GM21515 (cell line): ENCODE results near the gene MAP1S.

Source experiments
- ATAC-seq: cut with Tn5 transposase; IDR thresholded peaks from one replicate; pipeline ENCODE4 v1.9.1; 2021; ENCODE audit not compliant: unreplicated experiment

The MAP1S gene, protein sequence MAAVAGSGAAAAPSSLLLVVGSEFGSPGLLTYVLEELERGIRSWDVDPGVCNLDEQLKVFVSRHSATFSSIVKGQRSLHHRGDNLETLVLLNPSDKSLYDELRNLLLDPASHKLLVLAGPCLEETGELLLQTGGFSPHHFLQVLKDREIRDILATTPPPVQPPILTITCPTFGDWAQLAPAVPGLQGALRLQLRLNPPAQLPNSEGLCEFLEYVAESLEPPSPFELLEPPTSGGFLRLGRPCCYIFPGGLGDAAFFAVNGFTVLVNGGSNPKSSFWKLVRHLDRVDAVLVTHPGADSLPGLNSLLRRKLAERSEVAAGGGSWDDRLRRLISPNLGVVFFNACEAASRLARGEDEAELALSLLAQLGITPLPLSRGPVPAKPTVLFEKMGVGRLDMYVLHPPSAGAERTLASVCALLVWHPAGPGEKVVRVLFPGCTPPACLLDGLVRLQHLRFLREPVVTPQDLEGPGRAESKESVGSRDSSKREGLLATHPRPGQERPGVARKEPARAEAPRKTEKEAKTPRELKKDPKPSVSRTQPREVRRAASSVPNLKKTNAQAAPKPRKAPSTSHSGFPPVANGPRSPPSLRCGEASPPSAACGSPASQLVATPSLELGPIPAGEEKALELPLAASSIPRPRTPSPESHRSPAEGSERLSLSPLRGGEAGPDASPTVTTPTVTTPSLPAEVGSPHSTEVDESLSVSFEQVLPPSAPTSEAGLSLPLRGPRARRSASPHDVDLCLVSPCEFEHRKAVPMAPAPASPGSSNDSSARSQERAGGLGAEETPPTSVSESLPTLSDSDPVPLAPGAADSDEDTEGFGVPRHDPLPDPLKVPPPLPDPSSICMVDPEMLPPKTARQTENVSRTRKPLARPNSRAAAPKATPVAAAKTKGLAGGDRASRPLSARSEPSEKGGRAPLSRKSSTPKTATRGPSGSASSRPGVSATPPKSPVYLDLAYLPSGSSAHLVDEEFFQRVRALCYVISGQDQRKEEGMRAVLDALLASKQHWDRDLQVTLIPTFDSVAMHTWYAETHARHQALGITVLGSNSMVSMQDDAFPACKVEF

DNA sequence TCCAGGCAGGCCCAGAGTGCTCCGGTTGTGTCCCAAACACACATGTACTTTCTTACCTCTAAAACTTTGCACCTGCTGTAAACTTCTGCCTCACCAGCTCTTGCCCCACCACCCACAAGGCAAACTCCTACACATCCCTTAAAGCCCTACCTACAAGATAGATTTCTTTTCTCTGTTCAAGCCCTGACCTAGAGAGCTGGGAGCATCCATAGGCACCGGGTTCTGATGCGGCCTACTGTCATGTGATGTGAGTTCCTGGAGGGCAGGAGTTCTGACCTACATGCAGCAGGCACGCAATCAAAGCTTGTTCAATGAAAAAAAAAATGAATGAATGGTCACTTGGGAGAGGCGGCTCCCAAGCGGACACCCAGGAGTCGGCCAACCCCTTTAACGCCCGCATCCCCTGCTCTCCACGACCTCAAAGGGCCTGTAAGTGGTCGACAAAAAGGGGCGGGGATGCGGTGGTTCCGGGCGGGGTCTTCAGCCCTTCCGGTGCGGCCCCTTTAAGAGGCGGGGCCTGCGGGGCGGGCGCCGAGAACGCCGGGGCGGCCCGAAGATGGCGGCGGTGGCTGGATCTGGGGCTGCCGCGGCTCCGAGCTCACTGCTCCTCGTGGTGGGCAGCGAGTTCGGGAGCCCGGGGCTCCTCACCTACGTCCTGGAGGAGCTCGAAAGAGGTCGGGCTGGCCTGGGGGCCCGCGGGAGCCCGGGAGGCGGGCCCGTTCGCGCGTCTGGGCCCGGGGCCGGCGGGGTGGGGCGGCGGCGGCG, at the start of gene MAP1S:
Gene MAP1S (plus strand): TSS at position 534 of the 765 bp plus-strand sequence. CDS start 23 bp downstream, at position 557.
- peak; percentile 80 for ATAC-seq

DNA sequence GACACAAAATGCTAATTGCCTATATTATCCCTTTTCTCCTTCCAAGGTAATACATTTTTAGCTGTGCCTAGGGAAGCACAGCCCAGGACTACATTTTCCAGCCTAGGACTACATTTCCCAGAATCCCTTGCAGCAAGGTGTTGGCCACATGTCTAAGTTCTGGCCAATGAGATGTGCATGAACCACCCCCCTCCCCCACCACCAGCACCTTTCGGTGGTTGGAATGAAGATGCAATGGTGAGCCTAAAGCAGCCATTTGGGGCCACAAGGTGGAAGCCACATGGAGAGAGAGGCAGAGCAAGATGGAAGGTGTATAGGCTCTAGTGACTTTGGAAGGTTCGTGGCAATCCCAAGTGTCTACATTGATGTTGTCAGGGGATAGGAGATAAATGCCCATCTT, 47.4 kb upstream of the MAP1S start:
- no peak for ATAC-seq

DNA sequence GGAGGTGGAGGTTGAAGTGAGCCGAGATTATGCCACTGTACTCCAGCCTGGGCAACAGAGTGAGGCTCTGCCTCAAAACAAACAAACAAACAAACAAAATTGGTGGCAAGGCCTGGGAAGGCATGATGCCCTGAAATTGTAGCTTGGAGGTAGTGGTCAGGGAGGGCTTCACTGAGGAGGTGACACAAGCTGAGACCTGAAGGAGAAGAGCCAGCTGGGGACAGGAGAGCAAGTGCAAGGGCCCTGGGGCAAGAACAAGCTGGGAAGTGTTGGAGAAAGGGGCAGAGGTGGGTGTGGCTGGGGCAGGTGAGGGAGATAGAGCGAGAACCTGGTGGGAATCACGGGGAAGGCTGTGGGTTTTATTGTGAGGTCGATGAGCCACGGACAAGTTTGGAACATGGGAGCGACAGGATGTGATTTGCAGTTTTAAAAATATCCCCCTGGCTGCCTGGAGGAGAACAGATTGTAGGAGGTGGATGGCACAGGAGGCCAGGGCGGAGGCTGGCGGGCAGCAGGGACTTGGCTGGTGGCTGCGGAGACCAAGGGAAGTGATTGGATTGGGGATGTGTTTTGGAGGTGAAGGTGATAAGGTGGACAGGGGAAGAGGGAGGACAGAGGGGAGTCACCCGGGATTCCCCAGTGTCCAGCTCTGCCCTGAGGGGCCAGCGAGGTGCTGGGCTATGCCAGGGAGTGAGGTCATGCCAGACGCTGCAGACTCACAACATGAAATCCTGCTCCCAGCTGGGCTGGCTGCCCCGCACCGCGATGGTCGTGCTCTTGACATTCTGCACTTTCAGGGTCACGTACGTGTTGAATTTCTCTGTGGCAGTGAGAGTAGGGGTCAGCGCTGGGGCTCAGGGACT, 45.1 kb upstream of the MAP1S start:
- ATAC-seq = no peak

DNA sequence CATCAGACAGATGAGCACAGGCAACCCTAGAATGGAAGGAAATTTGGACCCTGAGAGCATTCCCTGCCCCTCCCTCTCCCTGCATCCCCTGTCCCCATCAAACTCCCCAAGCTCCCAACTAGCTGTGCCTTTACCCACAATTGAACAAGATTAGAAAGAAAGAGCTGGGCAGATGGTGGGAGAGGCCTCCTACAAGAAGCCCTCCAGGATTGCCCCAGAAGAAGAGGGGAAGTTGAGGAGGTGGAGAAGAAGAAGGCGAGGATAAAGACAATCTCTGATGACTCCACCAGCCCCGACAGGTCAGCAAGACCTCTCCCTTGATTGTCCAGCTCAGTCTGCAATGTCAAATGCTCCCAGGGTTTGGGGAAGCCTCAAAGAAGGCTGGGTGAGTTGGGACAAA, 43.0 kb upstream of the MAP1S start:
- no peak for ATAC-seq

DNA sequence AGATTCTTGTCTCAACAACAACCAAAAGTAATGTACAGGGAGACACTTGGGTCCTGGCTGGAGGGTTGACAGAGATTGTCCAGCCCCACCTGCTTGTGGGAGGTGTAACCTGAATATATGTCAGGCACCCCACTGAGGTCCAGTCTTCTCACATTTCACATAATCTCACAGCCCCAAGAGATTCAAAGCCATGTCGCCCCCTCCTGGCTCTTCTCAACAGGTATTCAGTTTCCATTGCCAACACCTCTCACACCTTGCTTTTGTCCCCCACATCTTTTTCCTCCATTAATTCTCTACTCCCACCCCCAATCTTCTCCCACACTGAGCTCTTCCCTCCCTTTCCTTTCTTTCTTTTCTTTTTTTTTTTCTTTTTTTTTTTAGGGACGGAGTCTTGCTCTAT, 42.3 kb upstream of the MAP1S start:
- no peak for ATAC-seq

DNA sequence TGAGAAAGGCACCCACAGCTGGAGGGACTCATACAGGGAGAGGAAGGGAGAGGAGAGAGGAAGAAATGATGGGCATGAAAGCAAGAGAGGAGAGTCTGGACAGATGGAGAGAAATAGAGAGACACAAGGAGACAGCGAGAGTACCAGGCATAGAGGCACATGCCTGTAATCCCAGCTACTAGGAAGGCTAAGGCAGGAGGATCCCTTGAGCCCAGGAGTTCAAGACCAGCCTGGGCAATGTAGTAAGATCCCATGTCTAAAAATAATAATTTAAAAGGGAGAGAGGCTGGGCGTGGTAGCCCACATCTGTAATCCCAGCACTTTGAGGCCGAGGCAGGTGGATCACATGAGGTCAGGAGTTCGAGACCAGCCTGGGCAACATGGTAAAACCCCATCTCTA, 40.4 kb upstream of the MAP1S start:
- no peak for ATAC-seq

DNA sequence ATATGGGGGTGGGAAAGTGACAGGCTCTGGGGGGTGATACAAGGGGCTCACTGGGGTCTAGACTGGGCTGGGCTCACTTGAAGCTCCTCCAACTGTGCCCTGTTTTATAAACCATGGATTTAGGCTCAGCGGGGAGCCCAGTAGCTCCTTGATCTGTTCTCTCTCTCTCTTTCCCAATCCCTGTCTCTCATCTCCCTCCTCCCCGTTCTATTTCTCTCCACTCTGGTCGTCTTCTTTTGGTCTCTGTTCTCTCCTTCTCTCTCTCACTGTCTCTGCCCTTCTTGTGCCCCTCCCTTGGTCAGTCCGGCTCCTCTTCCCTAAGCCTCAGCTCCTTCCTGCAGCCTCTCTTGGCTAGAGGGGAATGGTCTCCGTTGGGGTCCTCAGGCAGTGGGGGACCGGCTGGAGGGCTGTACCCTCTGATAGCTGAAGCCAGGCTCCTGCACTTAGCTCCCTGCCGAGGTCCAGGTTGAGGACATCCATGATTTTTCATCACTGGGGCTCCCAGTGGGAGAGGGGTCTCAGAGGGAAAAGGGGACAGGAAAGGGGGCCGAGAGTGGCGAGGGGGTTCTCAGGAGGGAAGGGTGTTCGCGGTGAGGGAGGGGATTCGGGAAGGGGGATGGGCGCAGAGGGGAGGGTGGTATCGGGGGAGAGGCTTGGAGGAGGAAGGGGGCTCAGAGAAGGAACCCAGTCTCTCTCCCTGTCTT, 39.6 kb upstream of the MAP1S start:
- ATAC-seq = no peak

DNA sequence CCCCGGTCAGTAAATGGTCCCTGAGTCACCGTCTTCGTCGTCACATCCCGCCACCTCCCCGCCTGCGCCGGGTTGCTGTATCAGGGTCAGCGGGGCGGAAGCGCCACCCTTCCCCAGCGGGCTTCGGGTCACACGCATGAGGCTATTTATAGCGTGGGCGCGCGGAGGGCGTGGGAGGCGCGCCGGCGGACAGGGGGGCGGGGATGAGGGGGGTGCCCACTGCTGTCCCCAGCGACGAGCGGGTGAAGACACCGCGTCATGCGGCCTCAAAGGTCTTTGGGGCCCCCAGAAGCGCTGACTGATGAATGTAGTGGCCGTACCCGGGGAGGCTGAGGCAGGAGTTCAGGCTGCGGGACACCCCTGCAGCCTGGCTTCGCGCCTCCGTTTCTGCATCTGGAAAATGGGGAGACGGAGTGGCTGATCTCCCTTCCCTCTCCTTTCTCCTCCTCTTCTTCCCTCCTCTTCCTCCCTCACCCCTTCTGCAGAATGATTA, 39.0 kb upstream of the MAP1S start:
- no peak for ATAC-seq

DNA sequence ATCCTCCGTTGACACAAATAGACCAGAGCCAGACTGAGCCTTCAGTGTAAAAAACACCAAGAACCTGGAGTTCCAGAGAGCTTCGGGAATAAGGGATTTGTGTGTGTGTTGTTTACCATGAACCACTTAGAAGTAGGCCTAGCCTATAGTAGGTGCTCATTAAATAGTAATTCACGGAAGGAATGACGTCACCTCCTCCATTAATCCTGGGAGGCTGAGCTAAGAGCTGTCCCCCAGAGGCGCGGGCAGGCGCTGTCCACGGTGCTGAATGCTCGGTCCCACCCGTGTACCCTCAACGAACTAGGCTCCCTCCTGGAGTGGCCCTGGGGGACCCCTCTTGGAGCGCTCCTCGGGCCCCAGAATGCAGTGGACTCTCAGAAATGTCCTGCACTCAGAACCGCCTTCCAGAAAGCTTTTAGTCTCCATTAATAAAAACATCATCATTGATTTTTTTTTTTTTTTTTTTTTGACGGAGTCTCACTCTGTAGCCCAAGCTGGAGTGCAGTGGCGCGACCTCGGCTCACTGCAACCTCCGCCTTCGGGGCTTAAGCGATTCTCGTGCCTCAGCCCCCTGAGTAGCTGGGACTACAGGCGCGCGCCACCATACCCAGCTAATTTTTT, 37.7 kb upstream of the MAP1S start:
- no peak for ATAC-seq

DNA sequence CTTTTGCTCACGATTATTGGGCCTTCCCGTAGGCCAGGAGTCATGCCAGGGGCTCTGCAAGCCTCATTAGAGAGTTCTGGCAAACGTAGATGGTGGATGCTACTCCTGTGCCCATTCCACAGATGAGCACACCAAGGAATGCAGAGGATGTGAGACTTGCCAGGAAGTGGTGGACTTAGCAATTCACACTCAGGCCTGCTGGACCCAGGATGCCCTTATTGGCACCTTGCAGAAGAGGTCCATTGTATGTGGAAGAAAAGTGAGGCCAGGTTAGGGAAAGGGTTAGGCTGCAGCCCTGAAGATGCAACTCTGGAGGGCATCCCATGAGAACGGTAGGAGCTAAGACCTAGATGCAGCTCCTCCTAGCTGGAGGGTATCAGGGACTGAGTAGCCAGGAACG, 37.0 kb upstream of the MAP1S start:
- no peak for ATAC-seq

DNA sequence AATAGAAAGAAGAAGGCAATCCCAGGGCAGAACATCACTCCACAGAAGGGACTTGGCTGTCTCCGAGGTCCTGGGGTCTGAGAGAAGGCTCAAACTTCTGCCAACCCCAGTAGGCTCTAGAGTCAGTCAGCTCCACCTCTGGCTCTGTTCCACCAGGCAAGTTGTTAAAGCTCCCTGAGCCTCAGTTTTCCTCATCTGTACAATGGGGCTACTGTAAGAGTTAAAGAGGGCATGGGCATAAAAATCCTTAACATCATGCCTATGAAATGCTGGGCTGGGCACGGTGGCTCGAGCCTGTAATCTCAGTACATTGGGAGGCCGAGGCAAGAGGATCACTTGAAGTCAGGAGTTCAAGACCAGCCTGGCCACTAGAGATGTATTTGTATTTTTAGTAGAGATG, 36.2 kb upstream of the MAP1S start:
- ATAC-seq = no peak

DNA sequence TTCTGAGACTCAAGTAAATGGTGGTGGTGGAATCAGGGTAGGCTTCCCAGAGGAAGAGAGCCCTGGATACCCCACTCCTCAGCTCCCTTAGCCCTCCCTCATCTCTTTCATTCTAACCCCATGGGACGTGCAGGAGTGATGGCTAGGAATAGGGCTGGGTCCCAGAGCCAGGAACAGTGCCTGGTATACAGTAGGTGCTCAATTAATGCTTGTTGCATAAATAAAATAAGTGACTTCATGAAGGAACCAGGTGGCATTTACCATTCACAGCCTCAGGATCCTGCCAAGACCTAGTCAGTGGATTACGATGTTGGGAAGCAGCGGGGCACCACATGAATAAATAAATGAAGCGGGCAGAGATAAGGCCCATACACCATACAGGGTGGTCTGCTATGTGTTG, 35.0 kb upstream of the MAP1S start:
- no peak for ATAC-seq

DNA sequence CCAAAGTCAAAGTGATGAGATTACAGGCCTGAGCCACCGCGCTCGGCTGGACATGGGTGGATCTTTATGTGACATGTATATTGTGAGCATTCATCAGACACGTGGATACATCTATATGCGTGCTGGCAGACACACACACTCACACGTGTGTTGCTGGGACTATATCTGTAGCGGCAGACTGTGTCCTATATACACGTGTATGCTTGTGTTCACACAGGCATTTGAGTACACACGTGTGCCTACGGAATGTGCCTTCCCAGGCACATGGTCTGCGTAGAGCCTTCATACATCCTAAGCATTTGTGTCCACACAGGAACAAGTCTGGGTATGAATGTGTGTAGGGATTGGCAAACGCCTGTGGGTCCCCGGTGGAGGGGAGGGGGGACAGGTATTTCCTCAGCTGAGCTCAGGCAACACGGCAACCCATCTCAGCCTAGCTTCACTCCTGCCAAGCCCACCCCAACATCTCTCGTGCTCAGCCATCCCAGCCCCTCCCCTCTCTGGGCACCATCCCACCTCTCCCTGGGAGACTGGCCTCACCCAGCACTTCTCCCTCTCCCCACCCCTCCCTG, 33.7 kb upstream of the MAP1S start:
- ATAC-seq = no peak

DNA sequence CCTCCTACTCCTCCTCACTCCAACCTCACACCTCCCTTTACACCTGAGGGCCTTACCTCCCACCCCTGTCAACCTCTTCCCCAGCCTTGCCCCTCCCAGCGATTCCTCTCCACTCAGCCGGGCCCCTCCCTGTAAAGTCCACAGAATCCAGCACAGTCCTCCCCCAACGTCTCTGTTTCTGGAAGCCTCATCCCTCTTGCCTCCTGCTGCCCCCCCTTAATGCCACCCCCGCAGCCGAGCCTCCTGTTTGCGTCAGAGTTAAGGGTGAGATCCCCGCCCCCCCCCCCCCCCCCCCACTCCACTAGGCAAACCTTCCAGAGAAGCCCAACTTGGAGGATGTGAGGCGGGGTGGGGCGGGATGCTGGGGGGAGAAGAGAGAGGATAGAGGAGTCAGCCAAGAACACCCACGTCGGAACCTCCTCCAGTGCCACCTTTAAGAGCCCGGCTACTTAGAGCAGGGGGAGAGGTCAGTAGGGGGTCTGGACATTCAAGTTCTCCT, 33.2 kb upstream of the MAP1S start:
- no peak for ATAC-seq

DNA sequence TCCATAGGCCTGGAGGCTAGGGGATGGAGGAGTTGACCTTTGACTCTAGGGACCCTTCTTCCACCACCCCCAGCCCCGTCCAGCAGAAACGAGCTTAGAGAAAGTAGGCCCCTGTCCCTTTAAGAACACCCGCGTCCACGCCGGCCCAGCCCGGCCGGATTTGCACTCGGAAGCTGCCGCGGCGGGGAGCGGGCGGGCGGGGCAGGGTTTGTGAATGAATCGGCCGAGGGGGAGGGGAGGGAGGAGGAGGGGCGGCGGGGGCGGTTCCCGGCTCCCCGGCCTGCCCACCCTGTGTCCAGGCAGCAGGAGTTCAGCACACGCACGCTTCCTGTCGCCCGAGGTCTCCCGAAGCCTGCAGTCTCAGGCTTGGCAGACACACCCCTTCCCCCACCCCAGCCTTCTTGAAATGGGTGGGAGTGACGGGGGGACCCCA, 32.7 kb upstream of the MAP1S start:
- no peak for ATAC-seq

DNA sequence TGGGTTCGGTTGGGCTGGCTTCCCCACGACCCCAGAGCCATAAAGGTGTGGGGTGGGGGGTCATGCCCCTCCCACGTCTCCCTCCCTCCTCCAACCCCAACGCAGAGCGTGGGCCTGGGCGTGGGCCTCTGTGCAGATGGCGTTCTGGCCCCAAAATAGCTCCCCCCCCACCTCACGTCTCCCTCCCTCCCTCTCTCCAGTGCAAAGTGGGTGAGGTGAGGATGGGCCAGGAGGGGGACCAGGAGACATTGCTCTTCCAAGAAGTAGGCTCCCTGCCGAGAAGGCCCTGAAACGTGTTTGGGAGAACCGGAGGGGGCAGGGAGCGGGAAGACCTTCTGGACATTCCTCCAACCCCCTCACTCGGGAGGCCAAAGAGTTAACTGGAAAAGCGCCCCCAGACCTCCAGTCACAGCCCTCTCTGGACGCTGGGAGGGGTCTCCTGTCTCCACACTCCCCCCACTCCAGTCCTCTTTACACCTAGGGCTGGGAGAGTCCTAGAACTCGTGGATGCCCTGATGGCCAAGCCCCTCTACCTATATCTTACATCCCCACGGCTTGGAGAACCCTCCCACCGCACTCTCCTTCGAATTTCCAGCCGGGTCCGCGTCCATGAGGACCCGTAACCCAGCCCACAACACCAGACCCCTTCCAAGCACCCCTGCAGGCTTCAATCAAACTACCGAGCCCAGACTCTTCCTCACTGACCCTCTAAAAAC, 32.0 kb upstream of the MAP1S start:
- ATAC-seq = no peak

DNA sequence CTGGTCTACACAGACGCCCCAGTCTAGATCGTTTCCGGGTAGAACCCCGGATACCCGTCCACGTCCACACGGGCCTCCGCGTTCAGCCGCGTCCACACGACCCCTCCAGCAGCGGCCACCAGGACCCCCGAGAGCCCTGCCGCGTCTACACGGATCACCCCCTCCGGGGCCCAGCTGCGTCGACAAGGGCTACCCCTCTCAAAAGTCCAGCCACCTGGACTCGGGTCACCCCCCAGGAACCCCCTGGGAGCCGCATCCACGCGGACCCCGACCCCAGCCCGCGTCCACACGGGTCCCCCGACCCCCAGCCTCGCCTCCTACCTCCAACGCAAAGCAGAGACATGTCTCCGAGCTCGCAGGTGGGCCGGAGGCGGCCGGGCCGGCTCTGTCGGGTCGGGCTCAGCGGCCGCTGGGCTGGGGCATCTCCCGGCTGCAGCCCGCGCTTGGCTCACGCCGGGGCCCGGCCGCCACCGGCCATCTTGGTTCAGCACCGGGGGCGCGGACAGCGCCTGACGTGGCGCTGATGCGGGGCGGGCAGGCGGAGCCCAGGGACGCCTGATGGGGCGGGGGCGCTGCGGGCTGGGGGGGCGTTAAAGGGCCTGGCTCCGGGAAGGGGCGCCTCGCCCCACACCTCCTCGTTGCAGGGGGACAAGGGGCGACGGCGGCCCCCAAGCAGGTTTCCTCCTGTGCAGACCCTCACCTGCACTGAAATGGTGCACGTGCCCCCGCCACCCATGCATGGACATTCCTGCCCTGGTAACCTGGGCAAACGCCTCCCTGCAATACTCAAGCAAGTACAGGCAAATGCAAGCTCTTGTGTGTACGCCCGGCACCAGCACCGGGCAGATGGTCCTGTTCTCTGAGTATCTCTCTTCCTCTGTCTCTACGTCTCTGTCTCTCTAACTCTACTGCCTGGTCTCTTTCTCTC, 31.2 kb upstream of the MAP1S start, which contains the start of gene UNC13A:
Gene UNC13A (minus strand): TSS at position 498 of the 928 bp plus-strand sequence. CDS start 155 bp downstream, at position 343.
- no peak for ATAC-seq
